Endodermal cell (in vitro differentiated cells): ENCODE data around the gene GPC6. TPM values are rescaled to one million over a fixed set of nuclear protein-coding genes. Genes with fewer than 3 reads are reported as not detected.

ENCODE experiments used
- DNase-seq: peaks from one replicate; pipeline ENCODE4 v3.0.0-alpha.2; 2017
- H3K27ac ChIP-seq: 2 replicates; pipeline ENCODE4 v1.5.1; 2013; ENCODE audit warnings: mild to moderate bottlenecking, low read depth, low read length, moderate library complexity
- H3K27me3 ChIP-seq: 2 replicates; pipeline ENCODE4 v1.6.1; 2013; ENCODE audit warnings: mild to moderate bottlenecking, low read length, moderate library complexity; ENCODE audit not compliant: insufficient read depth, control insufficient read depth, poor library complexity, severe bottlenecking
- H3K36me3 ChIP-seq: 2 replicates; pipeline ENCODE4 v1.7.0; 2013; ENCODE audit warnings: mild to moderate bottlenecking, low read length, moderate library complexity; ENCODE audit not compliant: control insufficient read depth, insufficient read depth
- H3K4me1 ChIP-seq: one replicate; pipeline ENCODE4 v1.7.0; 2013; ENCODE audit warnings: low read length; ENCODE audit not compliant: control insufficient read depth, insufficient read depth
- H3K4me3 ChIP-seq: 2 replicates; pipeline ENCODE4 v1.5.1; 2013; ENCODE audit warnings: mild to moderate bottlenecking, low read length, moderate library complexity
- H3K9ac ChIP-seq: 2 replicates; pipeline ENCODE4 v1.6.1; 2013; ENCODE audit warnings: mild to moderate bottlenecking, low read length, moderate library complexity; ENCODE audit not compliant: poor library complexity, severe bottlenecking; ENCODE audit errors: extremely low read depth
- H3K9me3 ChIP-seq: 2 replicates; pipeline ENCODE4 v1.6.1; 2013; ENCODE audit warnings: mild to moderate bottlenecking, low read length, moderate library complexity; ENCODE audit not compliant: control insufficient read depth
- H3K27ac Mint-ChIP-seq: 2 replicates; pipeline ENCODE4 v1.8.0; 2020; ENCODE audit warnings: mixed read lengths
- H3K27me3 Mint-ChIP-seq: 2 replicates; pipeline ENCODE4 v1.8.0; 2021; ENCODE audit warnings: mild to moderate bottlenecking, mixed read lengths; ENCODE audit not compliant: insufficient read depth
- H3K36me3 Mint-ChIP-seq: 2 replicates; pipeline ENCODE4 v1.8.0; 2020; ENCODE audit warnings: low read depth, mixed read lengths
- H3K4me1 Mint-ChIP-seq: 2 replicates; pipeline ENCODE4 v1.8.0; 2020; ENCODE audit warnings: mixed read lengths
- H3K4me3 Mint-ChIP-seq: 2 replicates; pipeline ENCODE4 v1.8.0; 2020; ENCODE audit warnings: mild to moderate bottlenecking, moderate library complexity, mixed read lengths
- H3K9me3 Mint-ChIP-seq: 2 replicates; pipeline ENCODE4 v1.8.0; 2020; ENCODE audit warnings: mild to moderate bottlenecking, mixed read lengths
- WGBS, 2 experiments: methylation state at CpG; one replicate each; pipeline versions ENCODE4 v1.1.5 to v1.1.7; 2013; ENCODE audit warnings: missing lambda C conversion rate in 2 of 2, mixed read lengths in 1 of 2; ENCODE audit not compliant: insufficient coverage in 1 of 2, insufficient read length in 1 of 2; 5-methylcytosine and 5-hydroxymethylcytosine counted together
- total RNA-seq, 2 donors: library from RNA; stranded (reverse); fragmentation: NEBNext Ultra II Directional in 1 of 2; extraction: Animal tissue kit (Norgen Biotek cat#: 25700) in 1 of 2; gene quantifications; 2 replicates in 1 of 2; 3 replicates in 1 of 2; pipeline ENCODE4 v1.2.1, GENCODE V29; 2021
- TF ChIP-seq, protein P1 (sequence below): fragments of 200-600 bp; sonication (generic); conservative IDR thresholded peaks from 2 replicates; pipeline ENCODE4 v1.5.0; 2021; ENCODE audit warnings: antibody characterized with exemption, mild to moderate bottlenecking

GPC6 gene
- total RNA-seq, 2 donors from 2014 or later = 69.6 to 80.4 TPM

DNA sequence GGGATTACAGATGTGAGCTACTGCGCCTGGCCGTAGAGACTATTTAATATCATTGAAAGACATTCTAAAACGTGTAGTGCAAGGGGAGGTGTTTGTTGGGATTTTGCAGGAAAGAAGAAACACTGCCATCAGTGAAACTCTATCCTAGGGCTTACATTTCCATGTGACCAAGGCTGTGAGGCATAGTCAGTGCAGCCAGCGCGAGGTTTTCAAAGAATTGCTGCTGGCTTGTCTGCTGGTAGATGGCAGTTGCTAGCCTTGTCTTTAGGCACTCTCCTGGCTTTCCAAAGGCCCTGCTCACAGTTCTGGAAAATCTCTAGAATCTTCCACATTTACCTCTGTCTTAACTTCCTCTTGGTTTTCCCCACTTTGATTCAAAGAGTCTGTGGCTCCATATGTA, 77.5 kb downstream of the GPC6 start:
- H3K27ac Mint-ChIP-seq = no peak overlapping the region
- TF ChIP-seq, protein P1, sequence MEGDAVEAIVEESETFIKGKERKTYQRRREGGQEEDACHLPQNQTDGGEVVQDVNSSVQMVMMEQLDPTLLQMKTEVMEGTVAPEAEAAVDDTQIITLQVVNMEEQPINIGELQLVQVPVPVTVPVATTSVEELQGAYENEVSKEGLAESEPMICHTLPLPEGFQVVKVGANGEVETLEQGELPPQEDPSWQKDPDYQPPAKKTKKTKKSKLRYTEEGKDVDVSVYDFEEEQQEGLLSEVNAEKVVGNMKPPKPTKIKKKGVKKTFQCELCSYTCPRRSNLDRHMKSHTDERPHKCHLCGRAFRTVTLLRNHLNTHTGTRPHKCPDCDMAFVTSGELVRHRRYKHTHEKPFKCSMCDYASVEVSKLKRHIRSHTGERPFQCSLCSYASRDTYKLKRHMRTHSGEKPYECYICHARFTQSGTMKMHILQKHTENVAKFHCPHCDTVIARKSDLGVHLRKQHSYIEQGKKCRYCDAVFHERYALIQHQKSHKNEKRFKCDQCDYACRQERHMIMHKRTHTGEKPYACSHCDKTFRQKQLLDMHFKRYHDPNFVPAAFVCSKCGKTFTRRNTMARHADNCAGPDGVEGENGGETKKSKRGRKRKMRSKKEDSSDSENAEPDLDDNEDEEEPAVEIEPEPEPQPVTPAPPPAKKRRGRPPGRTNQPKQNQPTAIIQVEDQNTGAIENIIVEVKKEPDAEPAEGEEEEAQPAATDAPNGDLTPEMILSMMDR = no peak

GRCh38 chr13:93304868-93305613, 78.4 kb downstream of the GPC6 start:
- H3K4me3 ChIP-seq = peak overlapping the region; percentile 63
- no peak overlapping the region for H3K9ac ChIP-seq
- peaks cover 5% of the 10 kb centered on the region for H3K4me1 ChIP-seq
- no peaks in the 10 kb centered on the region for H3K9me3 ChIP-seq
- Mint-ChIP-seq H3K36me3 (peaks cover 8% of the 10 kb centered on the region), H3K9me3 (no peaks in the 10 kb centered on the region), H3K27ac (peak overlapping the region; percentile 1), H3K4me3 (no peak overlapping the region), H3K27me3 (no peaks in the 10 kb centered on the region), H3K4me1 (peaks cover 22% of the 10 kb centered on the region)
- WGBS, 2 experiments = 52 to 78% methylated on average over 2 to 6 of the region's 6 CpGs
- H3K27ac ChIP-seq = no peak overlapping the region
- peaks cover 30% of the 10 kb centered on the region for H3K36me3 ChIP-seq
- no peaks in the 10 kb centered on the region for H3K27me3 ChIP-seq
- TF ChIP-seq, protein P1 = no peak
- peak; percentile 56 for DNase-seq

More for the DNA sequence above, 77.5 kb downstream of the GPC6 start:
- Histone ChIP-seq H3K27me3 (no peaks in the 10 kb centered on the region), H3K4me3 (peak overlapping the region; percentile 63), H3K27ac (no peak overlapping the region), H3K36me3 (peaks cover 33% of the 10 kb centered on the region), H3K4me1 (no peaks in the 10 kb centered on the region), H3K9ac (no peak overlapping the region), H3K9me3 (no peaks in the 10 kb centered on the region)
- Mint-ChIP-seq H3K27me3 (no peaks in the 10 kb centered on the region), H3K9me3 (no peaks in the 10 kb centered on the region), H3K36me3 (peaks cover 8% of the 10 kb centered on the region), H3K4me1 (peaks cover 17% of the 10 kb centered on the region), H3K4me3 (no peak overlapping the region)
- 86 to 90% methylated on average over 5 of the region's 5 CpGs for WGBS, 2 experiments
- no peak for DNase-seq

DNA sequence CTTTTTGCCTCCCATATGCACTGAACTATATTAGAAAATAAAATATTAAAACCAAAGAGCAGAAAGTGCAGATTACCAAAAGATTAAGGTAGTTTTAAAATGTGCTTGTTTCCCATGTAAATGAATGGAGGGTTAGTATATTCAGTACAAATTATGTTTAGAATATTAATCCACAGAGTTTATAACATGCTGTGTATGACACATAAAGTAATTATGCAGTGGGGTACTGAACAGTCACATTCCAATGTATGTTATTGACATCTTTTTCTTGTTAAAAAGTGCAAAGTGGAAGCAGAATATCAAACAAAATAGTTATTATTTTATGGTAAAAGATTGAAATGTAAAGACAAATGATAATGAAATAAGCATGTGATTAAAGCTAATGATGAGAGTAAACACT, 79.3 kb downstream of the GPC6 start:
- H3K27ac Mint-ChIP-seq = no peak overlapping the region
- no peaks in the 10 kb centered on the region for H3K9me3 ChIP-seq
- no peaks in the 10 kb centered on the region for H3K27me3 Mint-ChIP-seq

More for the DNA sequence above, 79.3 kb downstream of the GPC6 start:
- H3K9me3 Mint-ChIP-seq = no peaks in the 10 kb centered on the region
- Histone ChIP-seq H3K36me3 (peaks cover 35% of the 10 kb centered on the region), H3K27ac (no peak overlapping the region), H3K4me1 (peaks cover 5% of the 10 kb centered on the region), H3K9ac (no peak overlapping the region), H3K27me3 (no peaks in the 10 kb centered on the region), H3K4me3 (peak overlapping the region; percentile 49)
- DNase-seq = no peak
- peaks cover 8% of the 10 kb centered on the region for H3K36me3 Mint-ChIP-seq
- no peak overlapping the region for H3K4me3 Mint-ChIP-seq
- TF ChIP-seq, protein P1 = no peak
- peaks cover 25% of the 10 kb centered on the region for H3K4me1 Mint-ChIP-seq
